GM15510 (cell line): ENCODE measurements around the gene FRRS1L.

Source experiments
- POLR2A ChIP-seq: IDR thresholded peaks from 3 replicates; pipeline ENCODE4 v1.6.1; 2011; ENCODE audit warnings: borderline replicate concordance; ENCODE audit not compliant: insufficient read length; ENCODE audit errors: extremely low read depth

Gene FRRS1L, protein sequence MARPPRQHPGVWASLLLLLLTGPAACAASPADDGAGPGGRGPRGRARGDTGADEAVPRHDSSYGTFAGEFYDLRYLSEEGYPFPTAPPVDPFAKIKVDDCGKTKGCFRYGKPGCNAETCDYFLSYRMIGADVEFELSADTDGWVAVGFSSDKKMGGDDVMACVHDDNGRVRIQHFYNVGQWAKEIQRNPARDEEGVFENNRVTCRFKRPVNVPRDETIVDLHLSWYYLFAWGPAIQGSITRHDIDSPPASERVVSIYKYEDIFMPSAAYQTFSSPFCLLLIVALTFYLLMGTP

DNA sequence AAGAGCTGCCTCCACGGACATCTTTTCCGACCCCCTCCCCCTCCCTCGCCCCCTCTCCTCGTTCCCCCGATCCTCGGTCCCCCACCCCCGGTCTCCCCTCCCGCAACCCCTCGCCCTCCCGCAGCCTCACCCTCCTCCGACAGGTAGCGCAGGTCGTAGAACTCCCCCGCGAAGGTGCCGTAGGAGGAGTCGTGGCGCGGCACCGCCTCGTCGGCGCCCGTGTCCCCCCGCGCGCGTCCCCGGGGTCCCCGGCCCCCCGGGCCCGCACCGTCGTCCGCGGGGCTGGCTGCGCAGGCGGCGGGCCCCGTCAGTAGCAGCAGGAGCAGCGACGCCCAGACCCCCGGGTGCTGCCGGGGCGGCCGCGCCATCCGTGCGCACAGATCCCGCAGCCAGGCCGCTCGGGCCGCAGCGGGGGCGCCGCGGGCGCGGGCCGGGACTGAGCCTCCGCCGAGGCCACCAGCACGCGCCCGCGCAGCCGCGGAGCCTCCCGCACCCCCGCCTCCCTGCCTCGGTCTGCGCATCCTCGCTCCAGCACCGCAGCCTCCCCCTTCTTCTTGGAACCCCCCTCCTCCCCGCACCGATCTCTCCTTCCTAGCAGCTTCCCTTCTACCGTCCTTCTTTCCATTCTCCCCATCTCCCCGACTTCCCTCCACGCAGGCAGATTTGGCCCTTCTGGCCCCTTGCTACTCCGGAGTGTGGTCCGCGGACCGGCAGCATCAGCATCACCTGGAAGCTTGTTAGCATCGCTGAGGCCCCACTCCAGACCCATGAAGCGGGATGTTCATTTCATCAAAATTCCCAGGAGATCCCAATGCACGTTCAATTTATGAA, at the start of gene FRRS1L:
FRRS1L (minus strand) TSS at position 479 of the 831 bp plus-strand sequence; CDS start at position 368, 111 bp downstream.
- TF ChIP-seq POLR2A, result no peak

DNA sequence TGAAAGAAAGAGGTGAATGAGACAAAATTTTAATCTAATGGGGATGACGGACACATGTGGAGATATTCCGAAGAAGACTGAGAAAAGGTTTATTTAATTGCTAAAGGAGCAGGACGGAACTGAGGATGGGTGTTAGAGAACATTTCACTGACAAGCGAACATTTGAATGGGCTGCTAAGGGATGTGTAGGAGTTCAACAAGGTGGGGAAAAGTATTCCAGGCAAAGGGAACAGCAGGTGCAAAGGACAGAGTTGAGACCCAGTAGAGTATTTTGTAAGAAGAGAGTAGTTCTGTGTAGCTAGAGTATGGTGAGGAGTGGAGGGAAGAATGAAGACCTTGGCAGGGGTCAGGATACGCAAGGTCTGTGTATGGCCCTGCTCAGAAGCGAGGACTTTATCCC, 47.4 kb upstream of the FRRS1L start:
- no peak for TF ChIP-seq POLR2A

- TF ChIP-seq POLR2A, result no peak
These were observed 46.5 kb upstream of the FRRS1L start for GRCh38 chr9:109213285-109214121.

- TF ChIP-seq POLR2A, result no peak
These were observed 45.7 kb upstream of the FRRS1L start for GRCh38 chr9:109212768-109213167.

GRCh38 chr9:109206670-109207069, 39.6 kb upstream of the FRRS1L start:
- no peak for TF ChIP-seq POLR2A

DNA sequence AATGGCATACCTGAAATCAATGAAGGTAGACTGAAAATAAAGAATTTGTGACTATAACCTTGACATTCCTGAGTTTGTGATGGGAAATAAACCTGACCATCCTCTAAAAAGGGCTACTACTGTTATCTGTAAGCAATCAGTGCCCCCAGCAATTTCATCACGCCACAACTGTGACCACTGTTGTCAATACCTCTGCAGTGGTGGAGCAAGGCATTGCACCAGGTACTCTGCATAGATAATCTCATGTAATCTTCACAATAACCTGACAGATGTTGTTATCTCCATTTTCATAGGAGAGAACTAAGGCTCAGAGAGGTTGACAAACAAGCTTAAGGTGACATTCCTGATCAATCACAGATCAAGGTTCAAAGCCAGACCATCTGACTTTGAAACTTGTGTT, 38.5 kb upstream of the FRRS1L start:
- no peak for TF ChIP-seq POLR2A

DNA sequence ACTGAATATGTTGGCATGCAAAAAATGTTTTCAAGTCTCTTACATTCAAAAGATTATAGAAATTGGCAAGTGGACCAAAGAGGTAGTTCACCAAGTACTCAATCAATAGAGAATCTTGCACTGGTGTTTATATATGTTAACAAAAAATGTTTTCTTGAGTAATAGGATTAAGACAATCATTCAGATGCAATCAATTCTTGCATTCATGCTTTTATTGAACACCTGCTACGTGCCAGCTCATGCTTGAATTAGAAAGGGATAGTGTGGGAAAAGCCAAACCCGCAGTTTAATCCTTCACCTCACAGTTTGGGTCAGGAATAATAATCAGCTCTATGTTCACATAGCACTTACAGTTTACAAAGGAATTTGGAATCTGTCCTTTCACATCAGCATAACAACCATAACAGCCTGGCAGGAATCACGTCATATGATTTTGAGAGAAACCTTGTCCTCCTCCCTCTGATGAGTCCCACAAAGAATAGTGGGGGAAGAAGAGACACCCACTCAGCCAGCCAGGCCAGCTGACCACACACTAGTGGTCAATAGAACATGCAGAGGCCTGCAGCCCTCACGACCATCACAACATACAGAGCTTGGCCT, 36.8 kb upstream of the FRRS1L start:
- no peak for TF ChIP-seq POLR2A

- TF ChIP-seq POLR2A, result no peak
These were observed 32.6 kb upstream of the FRRS1L start for GRCh38 chr9:109199676-109200075.

DNA sequence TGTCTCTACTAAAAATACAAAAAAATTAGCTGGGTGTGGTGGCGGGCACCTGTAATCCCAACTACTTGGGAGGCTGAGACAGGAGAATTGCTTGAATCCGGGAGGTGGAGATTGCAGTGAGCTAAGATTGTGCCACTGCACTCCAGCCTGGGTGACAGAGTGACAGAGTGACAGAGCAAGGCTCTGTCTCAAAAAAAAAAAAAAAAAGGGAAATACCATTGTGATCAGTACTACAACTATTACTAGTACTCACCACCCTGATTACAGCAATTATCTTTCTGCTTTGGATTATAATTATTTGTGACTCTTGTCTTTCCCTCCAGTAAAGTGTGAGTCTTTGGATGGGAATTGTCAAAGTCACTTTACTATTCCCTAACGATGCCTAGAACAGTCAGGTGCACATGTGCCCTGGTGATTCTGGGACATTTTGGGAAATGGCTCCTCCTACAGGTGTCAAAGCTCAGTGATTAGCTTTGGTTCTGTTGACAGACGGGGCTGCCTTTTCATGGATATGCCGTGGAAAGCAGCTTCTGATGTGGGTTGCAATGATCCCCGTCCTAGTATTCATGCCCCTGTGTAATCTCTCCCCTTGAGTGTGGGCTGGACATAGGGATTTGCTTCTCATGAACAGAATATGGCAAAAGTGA, 31.8 kb upstream of the FRRS1L start:
- TF ChIP-seq POLR2A, result no peak

DNA sequence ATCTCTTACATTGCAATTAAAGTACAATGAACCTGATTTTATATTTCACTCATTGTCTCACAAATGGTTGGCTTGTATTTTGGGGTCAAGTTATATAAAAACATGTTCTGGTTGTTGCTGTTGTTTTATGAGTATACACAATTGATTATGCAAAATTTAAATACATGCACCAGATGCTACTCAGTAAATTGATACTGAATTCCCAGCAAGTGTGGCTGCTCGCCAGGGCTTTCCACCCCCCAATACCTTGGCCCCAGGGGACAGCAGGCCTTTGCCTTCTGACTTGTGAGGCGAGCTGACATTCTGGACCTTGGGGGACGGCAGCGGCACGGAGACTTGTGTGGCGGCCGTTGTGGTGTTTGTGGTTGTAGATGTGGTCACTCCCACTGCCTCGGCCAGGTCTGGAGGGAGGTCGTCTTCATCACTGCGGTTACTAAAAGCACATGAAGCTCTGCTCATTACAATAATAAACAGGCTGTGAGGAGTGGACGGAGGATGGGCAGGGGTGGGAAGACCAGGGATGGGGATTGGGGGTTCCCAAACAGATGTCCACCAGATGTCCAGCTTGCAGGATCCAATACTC, 27.0 kb upstream of the FRRS1L start:
- TF ChIP-seq POLR2A, result no peak

GRCh38 chr9:109192732-109193361, 25.8 kb upstream of the FRRS1L start:
- no peak for TF ChIP-seq POLR2A

- TF ChIP-seq POLR2A, result no peak
These were observed 24.7 kb upstream of the FRRS1L start for GRCh38 chr9:109191746-109192145.

DNA sequence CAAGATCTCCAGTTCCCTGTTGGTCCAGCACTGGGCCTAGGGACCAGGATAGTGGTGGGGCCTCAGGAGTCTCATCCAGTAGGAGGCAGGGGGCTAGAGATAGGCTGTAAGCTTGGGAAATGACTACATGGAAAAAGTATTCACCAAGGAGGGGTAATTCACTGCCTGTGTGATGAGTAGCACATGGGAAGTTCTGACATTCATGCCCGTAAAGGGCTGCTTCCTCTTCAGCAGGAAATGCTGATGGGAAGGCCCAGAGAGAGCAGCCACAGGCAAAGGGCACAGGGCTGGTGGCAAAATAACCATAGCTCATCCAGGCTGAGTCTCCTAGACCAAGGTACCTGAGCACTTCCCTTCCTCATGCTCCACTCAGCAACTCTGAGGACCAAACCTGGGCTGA, 23.1 kb upstream of the FRRS1L start:
- TF ChIP-seq POLR2A, result no peak

GRCh38 chr9:109186857-109187520, 19.9 kb upstream of the FRRS1L start:
- no peak for TF ChIP-seq POLR2A
